ENCODE results near the gene DNAJC13. TPM values are rescaled to one million over a fixed set of nuclear protein-coding genes. Genes with fewer than 3 reads are reported as not detected.

Gene DNAJC13
- total RNA-seq, 1 donor from 2014 or later: 39.9 TPM

- DNase-seq (ENCODE audit: low spot score): peak; percentile 74
These were observed 31.1 kb downstream of the DNAJC13 start for GRCh38 chr3:132448216-132448961.

GRCh38 chr3:132456136-132456535 is 38.8 kb downstream of the DNAJC13 start:
- intact Hi-C loops (cut with DNase I): loop anchor here (10.0 kb wide), 1 partner anchor 101 kb away; no protein-coding TSS in a partner anchor
- DNase-seq (ENCODE audit: low spot score): no peak

More at GRCh38 chr3:132448216-132448961, 31.1 kb downstream of the DNAJC13 start:
- intact Hi-C loops (cut with DNase I): no loop called here

- no peak for DNase-seq (ENCODE audit: low spot score)
- intact Hi-C loops (cut with DNase I): loop anchor here (10.0 kb wide), 1 partner anchor 102 kb away; no protein-coding TSS in a partner anchor
These were observed 39.3 kb downstream of the DNAJC13 start for GRCh38 chr3:132456571-132456970.

- no peak for DNase-seq (ENCODE audit: low spot score)
- intact Hi-C loops (cut with DNase I): loop anchor here (10.0 kb wide), 1 partner anchor 102 kb away; no protein-coding TSS in a partner anchor
These were observed 40.0 kb downstream of the DNAJC13 start for GRCh38 chr3:132457286-132457685.

- no peak for DNase-seq (ENCODE audit: low spot score)
- intact Hi-C loops (cut with DNase I): loop anchor here (10.0 kb wide), 1 partner anchor 105 kb away; no protein-coding TSS in a partner anchor
These were observed 42.2 kb downstream of the DNAJC13 start for GRCh38 chr3:132459551-132459950.

- intact Hi-C loops (cut with DNase I): no loop called here
These were observed 44.2 kb downstream of the DNAJC13 start for GRCh38 chr3:132461544-132461943.

GRCh38 chr3:132464066-132464465 is 46.8 kb downstream of the DNAJC13 start:
- no peak for DNase-seq (ENCODE audit: low spot score)
- intact Hi-C loops (cut with DNase I): no loop called here

More at GRCh38 chr3:132461544-132461943, 44.2 kb downstream of the DNAJC13 start:
- DNase-seq (ENCODE audit: low spot score): no peak

GRCh38 chr3:132469326-132469725 is 52.0 kb downstream of the DNAJC13 start:
- DNase-seq (ENCODE audit: low spot score): no peak
- intact Hi-C loops (cut with DNase I): no loop called here

- DNase-seq (ENCODE audit: low spot score): no peak
- intact Hi-C loops (cut with DNase I): no loop called here
These were observed 68.8 kb downstream of the DNAJC13 start for GRCh38 chr3:132486099-132486498.

GRCh38 chr3:132488151-132488550 is 70.8 kb downstream of the DNAJC13 start:
- DNase-seq (ENCODE audit: low spot score): no peak

GRCh38 chr3:132499071-132499470 is 81.8 kb downstream of the DNAJC13 start:
- DNase-seq (ENCODE audit: low spot score): no peak
- intact Hi-C loops (cut with DNase I): no loop called here

More at GRCh38 chr3:132488151-132488550, 70.8 kb downstream of the DNAJC13 start:
- intact Hi-C loops (cut with DNase I): no loop called here

- intact Hi-C loops (cut with DNase I): no loop called here
These were observed 86.3 kb downstream of the DNAJC13 start for GRCh38 chr3:132503559-132503958.

GRCh38 chr3:132504375-132504933 is 87.2 kb downstream of the DNAJC13 start:
- intact Hi-C loops (cut with DNase I): no loop called here
- DNase-seq (ENCODE audit: low spot score): no peak

More at GRCh38 chr3:132503559-132503958, 86.3 kb downstream of the DNAJC13 start:
- no peak for DNase-seq (ENCODE audit: low spot score)

- intact Hi-C loops (cut with DNase I): no loop called here
- DNase-seq (ENCODE audit: low spot score): no peak
These were observed 90.4 kb downstream of the DNAJC13 start for GRCh38 chr3:132507657-132508056.

- DNase-seq (ENCODE audit: low spot score): no peak
These were observed 91.8 kb downstream of the DNAJC13 start for GRCh38 chr3:132509096-132509495.

GRCh38 chr3:132509506-132509905 is 92.2 kb downstream of the DNAJC13 start:
- intact Hi-C loops (cut with DNase I): no loop called here
- no peak for DNase-seq (ENCODE audit: low spot score)

More at GRCh38 chr3:132509096-132509495, 91.8 kb downstream of the DNAJC13 start:
- intact Hi-C loops (cut with DNase I): no loop called here

GRCh38 chr3:132513057-132513456 is 95.8 kb downstream of the DNAJC13 start:
- intact Hi-C loops (cut with DNase I): no loop called here

GRCh38 chr3:132517311-132517710 is 100.0 kb downstream of the DNAJC13 start:
- intact Hi-C loops (cut with DNase I): no loop called here
- no peak for DNase-seq (ENCODE audit: low spot score)

More at GRCh38 chr3:132513057-132513456, 95.8 kb downstream of the DNAJC13 start:
- no peak for DNase-seq (ENCODE audit: low spot score)

- intact Hi-C loops (cut with DNase I): no loop called here
- no peak for DNase-seq (ENCODE audit: low spot score)
These were observed 102.6 kb downstream of the DNAJC13 start for GRCh38 chr3:132519914-132520313.

- DNase-seq (ENCODE audit: low spot score): no peak
- intact Hi-C loops (cut with DNase I): no loop called here
These were observed 104.6 kb downstream of the DNAJC13 start for GRCh38 chr3:132521901-132522300.

GRCh38 chr3:132522353-132522752 is 105.1 kb downstream of the DNAJC13 start:
- intact Hi-C loops (cut with DNase I): no loop called here

More at GRCh38 chr3:132522353-132522752, 105.1 kb downstream of the DNAJC13 start:
- DNase-seq (ENCODE audit: low spot score): no peak
